GM12878 (cell line): ENCODE data around the gene FBXO42. TPM values are rescaled to one million over a fixed set of nuclear protein-coding genes. Genes with fewer than 3 reads are reported as not detected.

Experiments used
- DPF2 ChIP-seq: fragments of 450-650 bp; IDR thresholded peaks from 2 replicates; pipeline ENCODE4 v1.6.1; 2017; ENCODE audit warnings: mild to moderate bottlenecking
- JUNB ChIP-seq: IDR thresholded peaks from 2 replicates; pipeline ENCODE4 v1.6.1; 2016; ENCODE audit warnings: antibody characterized with exemption, mild to moderate bottlenecking
- MTA2 ChIP-seq: fragments of 450-650 bp; IDR thresholded peaks from 2 replicates; pipeline ENCODE4 v1.6.1; 2016; ENCODE audit warnings: low read depth, mild to moderate bottlenecking, moderate library complexity
- MYB ChIP-seq: fragments of 150-350 bp; IDR thresholded peaks from 2 replicates; pipeline ENCODE4 v1.6.1; 2014; ENCODE audit warnings: mild to moderate bottlenecking, low read depth, low read length, borderline replicate concordance
- SMC3 ChIP-seq: IDR thresholded peaks from 2 replicates; pipeline ENCODE4 v1.6.1; 2011; ENCODE audit warnings: low read length, improper control_type of control experiment, borderline replicate concordance
- SREBF1 ChIP-seq: IDR thresholded peaks from 2 replicates; pipeline ENCODE4 v1.6.1; 2012; ENCODE audit warnings: mild to moderate bottlenecking, low read length
- TCF7 ChIP-seq: IDR thresholded peaks from 2 replicates; pipeline ENCODE4 v1.6.1; 2014; ENCODE audit warnings: antibody characterized with exemption, borderline replicate concordance
- ZZZ3 ChIP-seq: IDR thresholded peaks from 2 replicates; pipeline ENCODE4 v1.6.1; 2011; ENCODE audit warnings: low read depth; ENCODE audit not compliant: control insufficient read depth, insufficient read length
- polyA plus RNA-seq, 11 experiments: library from polyadenylated mRNA; depleted of rRNA in 4 of 11; unstranded in 6 of 11; stranded (reverse) in 5 of 11; fragments of >200 nt; fragmentation: Nextera tagmentation in 4 of 11; fragmentation: Illumina TruSeq in 1 of 11; extraction: Ambion mirVana in 4 of 11; extraction: Trizol in 1 of 11; gene quantifications; 1 replicate in 1 of 11; 2 replicates in 10 of 11; pipeline versions ENCODE4 v1.2.1 to v1.2.3, GENCODE V29; 2011 to 2016; ENCODE audit warnings: inconsistent platforms in 2 of 11, missing spikeins in 2 of 11, low read depth in 1 of 11
- total RNA-seq, 4 experiments: library from RNA; depleted of rRNA in 3 of 4; stranded (reverse); fragments of >200 nt in 3 of 4; fragmentation: Illumina TruSeq in 1 of 4; extraction: Trizol in 1 of 4; gene quantifications; 2 replicates each; pipeline versions ENCODE4 v1.2.1 to v1.2.3, GENCODE V29; 2013 to 2021
- TF ChIP-seq, protein P1 (sequence below): IDR thresholded peaks from 2 replicates; pipeline ENCODE4 v1.6.1; 2012; ENCODE audit warnings: improper control_type of control experiment, low read depth, low read length; ENCODE audit not compliant: insufficient replicate concordance
- TF ChIP-seq, protein P2 (sequence below): fragments of 450-650 bp; IDR thresholded peaks from 2 replicates; pipeline ENCODE4 v1.6.1; 2017; ENCODE audit warnings: low read depth, mild to moderate bottlenecking, moderate library complexity

Gene FBXO42
- total and polyA plus RNA-seq, 10 of the 15 experiments (the other 5 are each of a cell fraction or from before 2014, with no cell fraction given): 6.1 to 23.8 (median 15.2) TPM

DNA sequence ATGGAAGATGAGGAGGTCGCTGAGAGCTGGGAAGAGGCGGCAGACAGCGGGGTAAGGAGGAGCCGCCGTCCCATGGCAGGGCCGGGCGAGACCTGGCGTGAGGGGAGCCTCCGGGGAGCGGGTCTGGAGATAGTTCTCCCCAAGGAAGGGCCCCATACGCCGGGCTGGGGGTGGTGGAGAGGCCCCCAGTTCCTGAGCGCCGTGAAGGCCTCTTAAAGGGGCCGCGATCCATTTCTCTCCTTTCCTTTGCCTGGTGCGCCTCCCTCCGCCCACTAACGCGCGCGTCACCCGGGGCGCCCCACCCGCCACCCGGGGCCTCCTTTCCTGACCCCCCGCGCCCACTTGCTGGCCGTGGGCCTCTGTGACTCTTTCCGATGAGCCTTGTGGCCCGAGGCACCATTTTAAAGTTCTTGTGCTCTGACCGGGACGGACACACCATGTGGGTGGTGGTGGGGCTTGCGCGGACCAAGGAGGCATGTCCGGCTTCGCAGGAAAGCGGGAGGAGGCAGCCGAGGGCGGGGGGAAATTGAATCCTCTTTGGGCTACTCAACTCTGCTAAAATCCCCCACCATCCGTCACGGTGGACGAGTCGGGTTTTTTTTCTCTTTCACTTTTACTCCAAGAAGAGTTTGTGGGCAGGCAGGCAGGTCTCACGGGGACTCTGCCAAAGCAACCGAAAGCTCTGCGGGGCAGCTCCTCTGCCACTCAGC, 15.1 kb upstream of the FBXO42 start (continued):
- TF ChIP-seq, protein P1, sequence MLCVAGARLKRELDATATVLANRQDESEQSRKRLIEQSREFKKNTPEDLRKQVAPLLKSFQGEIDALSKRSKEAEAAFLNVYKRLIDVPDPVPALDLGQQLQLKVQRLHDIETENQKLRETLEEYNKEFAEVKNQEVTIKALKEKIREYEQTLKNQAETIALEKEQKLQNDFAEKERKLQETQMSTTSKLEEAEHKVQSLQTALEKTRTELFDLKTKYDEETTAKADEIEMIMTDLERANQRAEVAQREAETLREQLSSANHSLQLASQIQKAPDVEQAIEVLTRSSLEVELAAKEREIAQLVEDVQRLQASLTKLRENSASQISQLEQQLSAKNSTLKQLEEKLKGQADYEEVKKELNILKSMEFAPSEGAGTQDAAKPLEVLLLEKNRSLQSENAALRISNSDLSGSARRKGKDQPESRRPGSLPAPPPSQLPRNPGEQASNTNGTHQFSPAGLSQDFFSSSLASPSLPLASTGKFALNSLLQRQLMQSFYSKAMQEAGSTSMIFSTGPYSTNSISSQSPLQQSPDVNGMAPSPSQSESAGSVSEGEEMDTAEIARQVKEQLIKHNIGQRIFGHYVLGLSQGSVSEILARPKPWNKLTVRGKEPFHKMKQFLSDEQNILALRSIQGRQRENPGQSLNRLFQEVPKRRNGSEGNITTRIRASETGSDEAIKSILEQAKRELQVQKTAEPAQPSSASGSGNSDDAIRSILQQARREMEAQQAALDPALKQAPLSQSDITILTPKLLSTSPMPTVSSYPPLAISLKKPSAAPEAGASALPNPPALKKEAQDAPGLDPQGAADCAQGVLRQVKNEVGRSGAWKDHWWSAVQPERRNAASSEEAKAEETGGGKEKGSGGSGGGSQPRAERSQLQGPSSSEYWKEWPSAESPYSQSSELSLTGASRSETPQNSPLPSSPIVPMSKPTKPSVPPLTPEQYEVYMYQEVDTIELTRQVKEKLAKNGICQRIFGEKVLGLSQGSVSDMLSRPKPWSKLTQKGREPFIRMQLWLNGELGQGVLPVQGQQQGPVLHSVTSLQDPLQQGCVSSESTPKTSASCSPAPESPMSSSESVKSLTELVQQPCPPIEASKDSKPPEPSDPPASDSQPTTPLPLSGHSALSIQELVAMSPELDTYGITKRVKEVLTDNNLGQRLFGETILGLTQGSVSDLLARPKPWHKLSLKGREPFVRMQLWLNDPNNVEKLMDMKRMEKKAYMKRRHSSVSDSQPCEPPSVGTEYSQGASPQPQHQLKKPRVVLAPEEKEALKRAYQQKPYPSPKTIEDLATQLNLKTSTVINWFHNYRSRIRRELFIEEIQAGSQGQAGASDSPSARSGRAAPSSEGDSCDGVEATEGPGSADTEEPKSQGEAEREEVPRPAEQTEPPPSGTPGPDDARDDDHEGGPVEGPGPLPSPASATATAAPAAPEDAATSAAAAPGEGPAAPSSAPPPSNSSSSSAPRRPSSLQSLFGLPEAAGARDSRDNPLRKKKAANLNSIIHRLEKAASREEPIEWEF: no peak
- TF ChIP-seq SMC3 (peak; percentile 30; the same call in 1 of the 2 replicates), MYB (0 out of 2 replicates have a peak, but pooled peaks have one; percentile 2), SREBF1 (no peak), JUNB (peak; percentile 80), DPF2 (peak; percentile 93), MTA2 (peak; percentile 81), ZZZ3 (no peak), TCF7 (no peak; the same call in 1 of the 2 replicates)
- TF ChIP-seq, protein P2, sequence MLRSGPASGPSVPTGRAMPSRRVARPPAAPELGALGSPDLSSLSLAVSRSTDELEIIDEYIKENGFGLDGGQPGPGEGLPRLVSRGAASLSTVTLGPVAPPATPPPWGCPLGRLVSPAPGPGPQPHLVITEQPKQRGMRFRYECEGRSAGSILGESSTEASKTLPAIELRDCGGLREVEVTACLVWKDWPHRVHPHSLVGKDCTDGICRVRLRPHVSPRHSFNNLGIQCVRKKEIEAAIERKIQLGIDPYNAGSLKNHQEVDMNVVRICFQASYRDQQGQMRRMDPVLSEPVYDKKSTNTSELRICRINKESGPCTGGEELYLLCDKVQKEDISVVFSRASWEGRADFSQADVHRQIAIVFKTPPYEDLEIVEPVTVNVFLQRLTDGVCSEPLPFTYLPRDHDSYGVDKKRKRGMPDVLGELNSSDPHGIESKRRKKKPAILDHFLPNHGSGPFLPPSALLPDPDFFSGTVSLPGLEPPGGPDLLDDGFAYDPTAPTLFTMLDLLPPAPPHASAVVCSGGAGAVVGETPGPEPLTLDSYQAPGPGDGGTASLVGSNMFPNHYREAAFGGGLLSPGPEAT: peak; percentile 99
